Heart left ventricle (tissue), 16 donors: Measurements from ENCODE around the gene CARS2. TPM values are rescaled to one million over a fixed set of nuclear protein-coding genes. Genes with fewer than 3 reads are reported as not detected.

Experiments used
- ATAC-seq, 4 donors: fragments of 200-7000 bp; cut with Tn5 transposase; one replicate each; pipeline ENCODE4 v1.9.1; 2020 to 2022; ENCODE audit warnings: moderate library complexity in 4 of 4, mild to moderate bottlenecking in 3 of 4, moderate number of reproducible peaks in 1 of 4
- DNase-seq, 5 donors: peaks; one replicate each; pipeline ENCODE4 v3.0.0-alpha.2; 2020
- H3K27ac ChIP-seq, 12 donors: fragments of 200-600 bp; sonication (generic) in 4 of 12; one replicate each; pipeline versions ENCODE4 v1.5.0 to v1.8.0; 2016 to 2022; ENCODE audit warnings: mild to moderate bottlenecking in 2 of 12
- H3K27me3 ChIP-seq, 9 donors: fragments of 200-600 bp; sonication (generic) in 2 of 9; one replicate each; pipeline versions ENCODE4 v1.5.1 to v1.8.0; 2016 to 2022; ENCODE audit warnings: mild to moderate bottlenecking in 3 of 9
- H3K36me3 ChIP-seq, 9 donors: fragments of 200-600 bp; sonication (generic) in 2 of 9; one replicate each; pipeline versions ENCODE4 v1.5.0 to v1.8.0; 2018 to 2022; ENCODE audit warnings: mild to moderate bottlenecking in 2 of 9
- H3K4me1 ChIP-seq, 12 donors: fragments of 200-600 bp; sonication (generic) in 4 of 12; one replicate each; pipeline versions ENCODE4 v1.5.0 to v1.8.0; 2016 to 2022; ENCODE audit warnings: mild to moderate bottlenecking in 3 of 12
- H3K4me3 ChIP-seq, 12 donors: fragments of 200-600 bp; sonication (generic) in 4 of 12; one replicate each; pipeline versions ENCODE4 v1.5.0 to v1.8.0; 2017 to 2022; ENCODE audit warnings: mild to moderate bottlenecking in 9 of 12, moderate library complexity in 4 of 12
- H3K9me3 ChIP-seq, 12 donors: fragments of 200-600 bp; sonication (generic) in 4 of 12; one replicate each; pipeline versions ENCODE4 v1.5.0 to v1.8.0; 2016 to 2022; ENCODE audit warnings: mild to moderate bottlenecking in 1 of 12
- POLR2A ChIP-seq, 2 donors: fragments of 450-650 bp; IDR thresholded peaks; one replicate each; pipeline ENCODE4 v1.6.1; 2017; ENCODE audit warnings: antibody characterized with exemption in 2 of 2, mild to moderate bottlenecking in 2 of 2, moderate library complexity in 2 of 2
- WGBS, 4 donors: extraction: QIAGEN DNeasy Blood & Tissue Kit in 2 of 4; methylation state at CpG; one replicate each; pipeline versions ENCODE4 v1.1.5 to v1.1.7; 2013 to 2018; 5-methylcytosine and 5-hydroxymethylcytosine counted together
- intact Hi-C, 10 donors: fragments of 100-400 bp; cut with DNase I; formaldehyde crosslinking; loops; one replicate each; pipeline versions ENCODE4 v1.11.1 to v1.14.2; 2022
- polyA plus RNA-seq, 2 donors: library from polyadenylated mRNA; stranded (reverse); fragments of 200-250 nt; gene quantifications; one replicate each; pipeline ENCODE4 v1.2.3, GENCODE V29; 2013
- total RNA-seq, 9 donors: library from RNA; depleted of rRNA in 2 of 9; stranded (reverse); fragments of >200 nt in 2 of 9; fragmentation: NEBNext Ultra II Directional in 3 of 9; extraction: Animal tissue kit (Norgen Biotek cat#: 25700) in 3 of 9; gene quantifications; one replicate each; pipeline versions ENCODE4 v1.1.0 to v1.2.4, GENCODE V29; 2016 to 2023
- TF ChIP-seq, protein P1 (sequence below), 12 donors: fragments of 200-600 bp; sonication (generic) in 4 of 12; IDR thresholded peaks; one replicate each; pipeline versions ENCODE4 v1.5.0 to v1.8.0; 2018 to 2022; ENCODE audit warnings: antibody characterized with exemption in 12 of 12, mild to moderate bottlenecking in 5 of 12
- donor health status: ischemic (EF 13 %, LVEDD 7.1; RV severe dilation, severe dysfunction).
- donor health status: healthy with polysubstance abuse.
- donor health status: DM: no; HTN: yes; CAD: no.
- donor health status: DM: no; HTN: no; CAD: no.
- donor health status: ischemic (EF 25% LVEDD 6.9; RV normal size, moderate dysfunction).
- donor health status: ischemic (EF 25% LVEDD 5.7; RV mildly dilated, moderate dysfunction).
- donor health status: healthy.
- donor health status: DM: yes; HTN: yes; CAD: no.
- donor health status: ischemic (EF 35%, LVEDD 5.7; RV mildly dilated, moderate dysfunction).
- donor health status: nonischemic (EF 11% LVEDD 7.7; RV severe dilation, severe dysfunction).
- donor health status: DM: yes; HTN: yes; CAD: no.
- donor health status: PGD.
- donor health status: ischemic (EF 29% LVEDD 5.4; RV normal size, mild dysfunction).
- donor health status: nonischemic (EF 23%, LVEDD 6.1; RV moderate dilation, normal function).

Gene CARS2
- total and polyA plus RNA-seq, 11 donors: 35.4 to 78.5 (median 44.3) TPM

- DNase-seq: no peak
- intact Hi-C loops: loop anchor here in 8 of 10 donors (2.0 to 10.0 kb wide), 9 partner anchors 81 to 293 kb away; partner anchors contain the start of genes ANKRD10 (in 6 of the 8) and NAXD (in 2 of the 8)
- TF ChIP-seq, protein P1, sequence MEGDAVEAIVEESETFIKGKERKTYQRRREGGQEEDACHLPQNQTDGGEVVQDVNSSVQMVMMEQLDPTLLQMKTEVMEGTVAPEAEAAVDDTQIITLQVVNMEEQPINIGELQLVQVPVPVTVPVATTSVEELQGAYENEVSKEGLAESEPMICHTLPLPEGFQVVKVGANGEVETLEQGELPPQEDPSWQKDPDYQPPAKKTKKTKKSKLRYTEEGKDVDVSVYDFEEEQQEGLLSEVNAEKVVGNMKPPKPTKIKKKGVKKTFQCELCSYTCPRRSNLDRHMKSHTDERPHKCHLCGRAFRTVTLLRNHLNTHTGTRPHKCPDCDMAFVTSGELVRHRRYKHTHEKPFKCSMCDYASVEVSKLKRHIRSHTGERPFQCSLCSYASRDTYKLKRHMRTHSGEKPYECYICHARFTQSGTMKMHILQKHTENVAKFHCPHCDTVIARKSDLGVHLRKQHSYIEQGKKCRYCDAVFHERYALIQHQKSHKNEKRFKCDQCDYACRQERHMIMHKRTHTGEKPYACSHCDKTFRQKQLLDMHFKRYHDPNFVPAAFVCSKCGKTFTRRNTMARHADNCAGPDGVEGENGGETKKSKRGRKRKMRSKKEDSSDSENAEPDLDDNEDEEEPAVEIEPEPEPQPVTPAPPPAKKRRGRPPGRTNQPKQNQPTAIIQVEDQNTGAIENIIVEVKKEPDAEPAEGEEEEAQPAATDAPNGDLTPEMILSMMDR (IDR thresholded peaks at IDR 0.05): no peak
- no peak for TF ChIP-seq POLR2A (IDR thresholded peaks at IDR 0.05)
- peak within 1 kb of the TSS; percentile 98 to 100 (median 100) for H3K27ac ChIP-seq
- no peak for ATAC-seq
- peaks cover 4 to 33% (median 27%) of the 10 kb centered on the region in 12 donors for H3K4me1 ChIP-seq
- 0% methylated on average over 45 of the region's 45 CpGs; no CpG with 5 or more reads in 2 of the 4 donors for WGBS, 4 donors
- H3K27me3 ChIP-seq: no peaks in the 10 kb centered on the region
- no peaks in the 10 kb centered on the region for H3K9me3 ChIP-seq
- peak within 1 kb of the TSS; percentile 55 to 98 (median 95) for H3K4me3 ChIP-seq
- H3K36me3 ChIP-seq: no peaks in the 10 kb centered on the region
Measured at GRCh38 chr13:110713642-110713952, 7.7 kb upstream of the CARS2 start, which contains the start of gene ING1. ING1 (plus strand) TSS chr13:110713700; CDS start chr13:110714150, 450 bp downstream.

DNA sequence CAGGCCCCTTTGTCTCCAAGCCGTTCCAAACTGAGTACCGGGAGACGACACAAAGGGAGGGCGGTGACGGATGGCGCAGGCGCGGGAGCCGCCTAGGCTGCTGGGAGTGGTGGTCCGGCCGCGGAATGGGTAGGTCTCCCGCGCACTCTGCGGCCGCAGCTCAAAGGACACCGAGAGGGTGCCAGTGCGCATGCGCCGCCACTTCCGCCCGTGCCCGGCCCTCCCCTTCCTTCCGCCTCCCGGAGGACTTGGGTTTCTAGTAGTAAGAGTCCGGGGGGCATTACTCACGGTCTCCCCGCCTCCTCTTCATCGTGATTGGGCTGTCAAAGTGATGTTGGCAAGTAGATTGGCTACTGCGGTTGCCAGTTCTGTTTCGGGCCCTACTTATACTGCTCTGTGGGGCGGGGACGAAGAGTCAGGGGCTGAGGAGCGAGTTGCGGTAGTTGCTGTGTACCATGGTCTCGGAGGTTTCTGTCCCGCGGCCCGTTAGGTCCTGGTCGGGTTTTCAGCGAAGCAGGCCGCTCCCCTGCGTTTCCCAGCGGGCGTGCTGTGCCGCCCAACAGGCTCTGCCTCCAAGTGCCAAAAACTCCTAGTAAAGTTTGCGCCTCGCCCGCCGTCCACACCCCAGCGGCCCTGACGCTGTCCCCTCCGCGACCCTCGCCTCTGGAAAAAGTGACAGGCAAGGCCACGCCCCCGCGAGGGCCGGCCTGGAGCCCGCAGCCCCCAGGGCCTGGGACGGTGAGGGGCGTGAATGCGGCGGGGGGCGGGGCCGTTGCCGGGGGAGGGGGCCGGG, 7.1 kb upstream of the CARS2 start:
- peak overlapping the region; percentile 55 to 98 (median 95) for H3K4me3 ChIP-seq
- DNase-seq (peak; percentile 99 to 100 (median 100)), ATAC-seq (peak; percentile 74 to 80 (median 79))
- peaks cover 4 to 29% (median 23%) of the 10 kb centered on the region in 12 donors for H3K4me1 ChIP-seq
- H3K27me3 ChIP-seq: no peaks in the 10 kb centered on the region
- TF ChIP-seq, protein P1 (IDR thresholded peaks at IDR 0.05): no peak
- peak; percentile 73 to 98 for TF ChIP-seq POLR2A (IDR thresholded peaks at IDR 0.05)
- WGBS, 4 donors: 0 to 1% (median 0%) methylated on average over 15 to 68 of the region's 68 CpGs
- H3K36me3 ChIP-seq: no peaks in the 10 kb centered on the region
- H3K27ac ChIP-seq: peak overlapping the region; percentile 98 to 100 (median 100)
- intact Hi-C loops: loop anchor here in 8 of 10 donors (2.0 to 10.0 kb wide), 9 partner anchors 81 to 294 kb away; partner anchors contain the start of genes ANKRD10 (in 6 of the 8) and NAXD (in 2 of the 8)
- no peaks in the 10 kb centered on the region for H3K9me3 ChIP-seq

DNA sequence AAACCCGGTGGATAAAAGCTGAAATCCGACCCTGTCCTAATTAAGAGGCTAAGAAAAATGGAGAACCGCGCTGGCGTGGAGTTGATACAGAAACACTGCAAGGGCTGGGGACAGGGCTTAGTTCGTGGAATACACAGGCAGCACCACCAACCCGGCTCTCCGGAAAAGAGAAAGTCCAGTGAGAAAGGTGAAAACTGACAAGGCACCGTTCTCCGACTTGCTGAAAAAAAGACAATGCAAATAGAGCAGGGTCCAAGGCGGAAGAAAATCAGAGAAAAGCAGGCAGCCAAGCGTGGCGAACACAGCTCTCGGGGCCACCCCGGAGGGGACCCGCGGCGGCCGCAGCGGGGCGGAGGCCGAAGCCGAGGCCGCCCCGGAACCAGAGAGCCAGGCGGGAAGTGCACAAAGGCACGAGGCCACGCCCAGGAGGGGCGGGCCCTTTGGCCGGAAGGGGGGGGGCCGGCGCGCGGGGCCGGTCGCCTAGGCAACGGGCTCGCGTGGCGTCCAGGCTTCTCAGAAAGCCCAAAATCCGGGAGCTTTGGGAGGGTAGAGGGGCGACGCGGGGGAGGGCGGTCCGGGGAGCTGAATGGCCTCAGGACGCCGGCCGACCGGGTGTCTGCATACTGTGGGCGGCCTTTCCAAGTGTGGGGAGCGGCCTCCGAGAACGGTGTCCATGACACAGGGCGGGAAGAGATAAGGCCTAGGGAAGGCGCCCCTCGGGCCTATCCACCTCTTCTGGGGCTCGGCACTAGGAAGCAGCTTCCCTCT, 6.3 kb upstream of the CARS2 start:
- DNase-seq (peak; percentile 88 to 93 (median 90)), ATAC-seq (peak; percentile 18 to 67 (median 60))
- intact Hi-C loops: loop anchor here in 8 of 10 donors (2.0 to 10.0 kb wide), 9 partner anchors 80 to 295 kb away; partner anchors contain the start of genes ANKRD10 (in 6 of the 8) and NAXD (in 2 of the 8)
- peak in 1 of 2 donors; percentile 93 for TF ChIP-seq POLR2A (IDR thresholded peaks at IDR 0.05)
- TF ChIP-seq, protein P1 (IDR thresholded peaks at IDR 0.05): peak in 1 of 12 donors; percentile 4
- Histone ChIP-seq H3K36me3 (no peaks in the 10 kb centered on the region), H3K27me3 (no peaks in the 10 kb centered on the region), H3K4me3 (peak overlapping the region; percentile 55 to 98 (median 93)), H3K9me3 (no peaks in the 10 kb centered on the region), H3K27ac (peak overlapping the region; percentile 90 to 100 (median 100)), H3K4me1 (peaks cover 4 to 21% (median 17%) of the 10 kb centered on the region in 12 donors)
- 0 to 1% (median 1%) methylated on average over 41 to 58 of the region's 58 CpGs for WGBS, 4 donors
